ENCODE measurements around the gene NOS2.
A peak's percentile ranks its signal among the peaks of the same experiment; 100 is the strongest.
"Not testable (repeated sequence)": the region's sequence is repeated elsewhere in the genome, so short reads cannot be mapped to it uniquely, and the experiment has no call there.

The NOS2 gene

GRCh38 chr17:27792095-27792494 lies 8.2 kb downstream of the NOS2 start:
- DNase-seq (ENCODE audit: low read depth in 2 of 2, low spot score in 1 of 2) = no peak

GRCh38 chr17:27788919-27789318 lies 11.4 kb downstream of the NOS2 start:
- no peak for DNase-seq (ENCODE audit: low read depth in 2 of 2, low spot score in 1 of 2)

GRCh38 chr17:27783440-27784350 lies 16.6 kb downstream of the NOS2 start:
- no peak for DNase-seq (ENCODE audit: low read depth in 2 of 2, low spot score in 1 of 2)

- DNase-seq (ENCODE audit: low read depth in 2 of 2, low spot score in 1 of 2) = no peak
Observed at GRCh38 chr17:27782791-27783206, 17.5 kb downstream of the NOS2 start.

- no peak for DNase-seq (ENCODE audit: low read depth in 2 of 2, low spot score in 1 of 2)
Observed at GRCh38 chr17:27780828-27781404, 19.4 kb downstream of the NOS2 start.

- no peak for DNase-seq (ENCODE audit: low read depth in 2 of 2, low spot score in 1 of 2)
Observed at GRCh38 chr17:27780092-27780827, 20.1 kb downstream of the NOS2 start.

- DNase-seq (ENCODE audit: low read depth in 2 of 2, low spot score in 1 of 2) = no peak
Observed at GRCh38 chr17:27778183-27778582, 22.1 kb downstream of the NOS2 start.

GRCh38 chr17:27776882-27777624 lies 23.3 kb downstream of the NOS2 start:
- DNase-seq (ENCODE audit: low read depth in 2 of 2, low spot score in 1 of 2) = no peak

- DNase-seq (ENCODE audit: low read depth in 2 of 2, low spot score in 1 of 2) = no peak
Observed at GRCh38 chr17:27771586-27771985, 28.7 kb downstream of the NOS2 start.

- DNase-seq (ENCODE audit: low read depth in 2 of 2, low spot score in 1 of 2) = no peak
Observed at GRCh38 chr17:27770877-27771276, 29.5 kb downstream of the NOS2 start.

- no peak for DNase-seq (ENCODE audit: low read depth in 2 of 2, low spot score in 1 of 2)
Observed at GRCh38 chr17:27768858-27769410, 31.4 kb downstream of the NOS2 start.

- DNase-seq (ENCODE audit: low read depth in 2 of 2, low spot score in 1 of 2) = no peak
Observed at GRCh38 chr17:27766438-27766837, 33.9 kb downstream of the NOS2 start.

GRCh38 chr17:27765353-27765752 lies 35.0 kb downstream of the NOS2 start:
- no peak for DNase-seq (ENCODE audit: low read depth in 2 of 2, low spot score in 1 of 2)

- DNase-seq (ENCODE audit: low read depth in 2 of 2, low spot score in 1 of 2) = no peak
Observed at GRCh38 chr17:27764589-27764988, 35.7 kb downstream of the NOS2 start.

GRCh38 chr17:27762527-27763305 lies 37.6 kb downstream of the NOS2 start:
- DNase-seq (ENCODE audit: low read depth in 2 of 2, low spot score in 1 of 2) = no peak

- DNase-seq (ENCODE audit: low read depth in 2 of 2, low spot score in 1 of 2) = not testable (repeated sequence)
Observed at GRCh38 chr17:27760931-27761330, 39.4 kb downstream of the NOS2 start.

GRCh38 chr17:27760069-27760885 lies 40.1 kb downstream of the NOS2 start:
- DNase-seq (ENCODE audit: low read depth in 2 of 2, low spot score in 1 of 2) = peak; percentile 44 to 61

GRCh38 chr17:27759528-27759927 lies 40.8 kb downstream of the NOS2 start:
- no peak for DNase-seq (ENCODE audit: low read depth in 2 of 2, low spot score in 1 of 2)

Measured in stimulated activated CD8-positive, alpha-beta memory T cell treated with anti-CD3 and anti-CD28 coated beads, Interleukin-4, amount 100 ng/mL, for 1 hour (primary cell).